Mesothelial cell of epicardium (in vitro differentiated cells): ENCODE results near the gene GGTLC2. TPM values are rescaled to one million over a fixed set of nuclear protein-coding genes. Genes with fewer than 3 reads are reported as not detected.

Experiments used
- DNase-seq, 2 experiments: peaks; one replicate each; pipeline ENCODE4 v3.0.0; 2021; ENCODE audit warnings: low spot score in 2 of 2; ENCODE audit not compliant: unreplicated experiment in 2 of 2
- H3K27ac Mint-ChIP-seq: 2 replicates; pipeline ENCODE4 v1.8.0; 2021; ENCODE audit warnings: mixed read lengths
- H3K27me3 Mint-ChIP-seq: 2 replicates; pipeline ENCODE4 v1.8.0; 2021; ENCODE audit warnings: low read depth, mixed read lengths
- H3K36me3 Mint-ChIP-seq: 2 replicates; pipeline ENCODE4 v1.8.0; 2021; ENCODE audit warnings: mixed read lengths
- H3K4me1 Mint-ChIP-seq: 2 replicates; pipeline ENCODE4 v1.8.0; 2021; ENCODE audit warnings: mixed read lengths
- H3K4me3 Mint-ChIP-seq: 2 replicates; pipeline ENCODE4 v1.8.0; 2021; ENCODE audit warnings: mild to moderate bottlenecking, moderate library complexity, mixed read lengths
- H3K9me3 Mint-ChIP-seq: 2 replicates; pipeline ENCODE4 v1.8.0; 2021; ENCODE audit warnings: mixed read lengths
- CTCF ChIP-seq: fragments of 200-600 bp; sonication (generic); IDR thresholded peaks from one replicate; pipeline ENCODE4 v1.5.0; 2021; ENCODE audit warnings: antibody characterized with exemption; ENCODE audit not compliant: unreplicated experiment
- total RNA-seq: library from RNA; stranded (reverse); gene quantifications from 3 replicates; pipeline ENCODE4 v1.2.1, GENCODE V29; 2021

Gene GGTLC2
- total RNA-seq, 1 donor from 2014 or later, result not detected

- Mint-ChIP-seq H3K27me3 (peaks cover 66% of the 10 kb centered on the region), H3K4me3 (no peak overlapping the region), H3K4me1 (no peaks in the 10 kb centered on the region), H3K36me3 (no peaks in the 10 kb centered on the region), H3K27ac (no peak overlapping the region), H3K9me3 (peaks cover 14% of the 10 kb centered on the region)
- TF ChIP-seq CTCF, result peak; percentile 40
- DNase-seq, result peak in 1 of 2 experiments; percentile 48
Measured at GRCh38 chr22:22666307-22667091, 22.1 kb downstream of the GGTLC2 start.

GRCh38 chr22:22667966-22668880 lies 23.8 kb downstream of the GGTLC2 start:
- H3K9me3 Mint-ChIP-seq, result peaks cover 14% of the 10 kb centered on the region
- H3K4me3 Mint-ChIP-seq, result no peak overlapping the region
- H3K27me3 Mint-ChIP-seq, result peaks cover 69% of the 10 kb centered on the region
- TF ChIP-seq CTCF, result no peak
- DNase-seq, result no peak
- H3K27ac Mint-ChIP-seq, result no peak overlapping the region
- H3K36me3 Mint-ChIP-seq, result no peaks in the 10 kb centered on the region
- H3K4me1 Mint-ChIP-seq, result no peaks in the 10 kb centered on the region

- no peak overlapping the region for H3K4me3 Mint-ChIP-seq
- H3K4me1 Mint-ChIP-seq, result no peaks in the 10 kb centered on the region
- H3K27me3 Mint-ChIP-seq, result peaks cover 69% of the 10 kb centered on the region
- H3K9me3 Mint-ChIP-seq, result peaks cover 14% of the 10 kb centered on the region
- TF ChIP-seq CTCF, result no peak
- no peak for DNase-seq
- H3K27ac Mint-ChIP-seq, result no peak overlapping the region
- no peaks in the 10 kb centered on the region for H3K36me3 Mint-ChIP-seq
Measured at GRCh38 chr22:22669093-22669492, 24.7 kb downstream of the GGTLC2 start.

GRCh38 chr22:22670076-22670795 lies 25.8 kb downstream of the GGTLC2 start:
- peaks cover 16% of the 10 kb centered on the region for H3K9me3 Mint-ChIP-seq
- H3K4me1 Mint-ChIP-seq, result no peaks in the 10 kb centered on the region
- no peak for TF ChIP-seq CTCF
- no peak overlapping the region for H3K27ac Mint-ChIP-seq
- peaks cover 67% of the 10 kb centered on the region for H3K27me3 Mint-ChIP-seq
- no peak for DNase-seq
- H3K36me3 Mint-ChIP-seq, result no peaks in the 10 kb centered on the region
- H3K4me3 Mint-ChIP-seq, result no peak overlapping the region

- DNase-seq, result no peak
- TF ChIP-seq CTCF, result no peak
- peaks cover 16% of the 10 kb centered on the region for H3K9me3 Mint-ChIP-seq
- peaks cover 65% of the 10 kb centered on the region for H3K27me3 Mint-ChIP-seq
- no peaks in the 10 kb centered on the region for H3K4me1 Mint-ChIP-seq
- no peaks in the 10 kb centered on the region for H3K36me3 Mint-ChIP-seq
- H3K27ac Mint-ChIP-seq, result no peak overlapping the region
- no peak overlapping the region for H3K4me3 Mint-ChIP-seq
Measured at GRCh38 chr22:22671506-22671905, 27.1 kb downstream of the GGTLC2 start.
